Stimulated activated CD4-positive, alpha-beta T cell treated with anti-CD3 and anti-CD28 coated beads, TNF-alpha, amount 100 ng/mL, for 48 hours (primary cell): Measurements from ENCODE around the gene ADGRB3.

Source experiments
- DNase-seq, 3 donors: peaks; one replicate each; pipeline ENCODE4 v3.0.0-alpha.2; 2020; ENCODE audit warnings: low read depth in 3 of 3

Gene ADGRB3

GRCh38 chr6:69314531-69314930 is 679.4 kb downstream of the ADGRB3 start:
- no peak for DNase-seq

- no peak for DNase-seq
Measured at GRCh38 chr6:69331886-69332285, 696.8 kb downstream of the ADGRB3 start.

GRCh38 chr6:69337311-69337710 is 702.2 kb downstream of the ADGRB3 start:
- DNase-seq = no peak

- DNase-seq = no peak
Measured at GRCh38 chr6:69338431-69339162, 703.5 kb downstream of the ADGRB3 start.

GRCh38 chr6:69339163-69339550 is 704.1 kb downstream of the ADGRB3 start:
- DNase-seq = no peak

GRCh38 chr6:69340196-69340595 is 705.1 kb downstream of the ADGRB3 start:
- no peak for DNase-seq

- no peak for DNase-seq
Measured at GRCh38 chr6:69343851-69344250, 708.8 kb downstream of the ADGRB3 start.

- DNase-seq = no peak
Measured at GRCh38 chr6:69349771-69350170, 714.7 kb downstream of the ADGRB3 start.

GRCh38 chr6:69362209-69362608 is 727.1 kb downstream of the ADGRB3 start:
- no peak for DNase-seq

- DNase-seq = no peak
Measured at GRCh38 chr6:69366831-69367230, 731.7 kb downstream of the ADGRB3 start.

GRCh38 chr6:69368613-69369012 is 733.5 kb downstream of the ADGRB3 start:
- DNase-seq = no peak

- DNase-seq = no peak
Measured at GRCh38 chr6:69370763-69371162, 735.7 kb downstream of the ADGRB3 start.

GRCh38 chr6:69378326-69378725 is 743.2 kb downstream of the ADGRB3 start:
- DNase-seq = no peak

- DNase-seq = no peak
Measured at GRCh38 chr6:69379518-69379917, 744.4 kb downstream of the ADGRB3 start.

- no peak for DNase-seq
Measured at GRCh38 chr6:69383627-69384026, 748.5 kb downstream of the ADGRB3 start.

- DNase-seq = no peak
Measured at GRCh38 chr6:69386426-69386825, 751.3 kb downstream of the ADGRB3 start.

- DNase-seq = no peak
Measured at GRCh38 chr6:69390125-69390524, 755.0 kb downstream of the ADGRB3 start.

GRCh38 chr6:69391106-69391505 is 756.0 kb downstream of the ADGRB3 start:
- no peak for DNase-seq

GRCh38 chr6:69392745-69393144 is 757.7 kb downstream of the ADGRB3 start:
- DNase-seq = no peak

GRCh38 chr6:69398311-69398710 is 763.2 kb downstream of the ADGRB3 start:
- no peak for DNase-seq

GRCh38 chr6:69398729-69399128 is 763.6 kb downstream of the ADGRB3 start:
- DNase-seq = no peak

- no peak for DNase-seq
Measured at GRCh38 chr6:69408886-69409285, 773.8 kb downstream of the ADGRB3 start.

- no peak for DNase-seq
Measured at GRCh38 chr6:69416776-69417175, 781.7 kb downstream of the ADGRB3 start.

GRCh38 chr6:69421269-69421668 is 786.2 kb downstream of the ADGRB3 start:
- DNase-seq = no peak
